ENCODE measurements around the gene PTPRT.

- TF ChIP-seq TAF1 (IDR thresholded peaks at IDR 0.05; ENCODE audit: low read depth) (no peak), MAX (IDR thresholded peaks at IDR 0.05) (no peak), RAD21 (IDR thresholded peaks at IDR 0.05; ENCODE audit: low read depth) (no peak), REST (IDR thresholded peaks at IDR 0.05; ENCODE audit: low read depth) (no peak), NFIC (IDR thresholded peaks at IDR 0.05) (no peak), EP300 (IDR thresholded peaks at IDR 0.05; ENCODE audit: borderline replicate concordance) (no peak), TCF12 (IDR thresholded peaks at IDR 0.05; ENCODE audit: low read depth) (no peak), USF1 (IDR thresholded peaks at IDR 0.05) (no peak), TEAD4 (IDR thresholded peaks at IDR 0.05) (no peak), CEBPB (IDR thresholded peaks at IDR 0.05) (no peak), YY1 (IDR thresholded peaks at IDR 0.05; ENCODE audit: low read depth) (no peak), CREB1 (IDR thresholded peaks at IDR 0.05; ENCODE audit: low read depth) (no peak), ZBTB7A (IDR thresholded peaks at IDR 0.05; ENCODE audit: low read depth) (no peak), FOXM1 (IDR thresholded peaks at IDR 0.05; ENCODE audit: borderline replicate concordance, low read depth) (no peak)
Measured at GRCh38 chr20:43022568-43022967, 167.1 kb downstream of the PTPRT start.

Data from Ishikawa (cell line).